ENCODE data around the gene TMEM74B.

The TMEM74B gene

GRCh38 chr20:1134355-1134754 is 50.4 kb downstream of the TMEM74B start:
- no peak for TF ChIP-seq CTCF (IDR thresholded peaks at IDR 0.05; ENCODE audit: low read depth, low read length)
- DNase-seq (ENCODE audit: extremely low read depth, low read depth) = no peak

- no peak for DNase-seq (ENCODE audit: extremely low read depth, low read depth)
- TF ChIP-seq CTCF (IDR thresholded peaks at IDR 0.05; ENCODE audit: low read depth, low read length) = no peak
Measured at GRCh38 chr20:1131354-1131753, 53.4 kb downstream of the TMEM74B start.

DNA sequence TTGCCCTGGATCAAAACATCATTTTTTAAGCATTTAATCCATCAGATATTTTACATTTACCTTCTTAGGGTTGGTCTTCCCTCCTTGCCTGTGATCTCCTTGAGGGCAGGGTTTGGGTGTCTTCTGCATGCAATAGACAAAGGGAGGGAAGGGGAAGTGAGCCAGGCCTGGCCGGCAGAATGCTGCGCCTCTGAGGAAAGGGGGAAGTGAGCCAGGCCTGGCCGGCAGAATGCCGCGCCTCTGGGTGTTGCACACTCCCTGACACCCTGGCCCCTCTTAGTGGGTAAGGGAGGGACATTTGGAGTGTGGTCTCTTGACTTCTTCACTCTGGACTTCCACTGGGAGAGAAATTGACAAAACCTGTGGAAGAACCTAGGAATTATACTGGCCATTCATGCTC is 53.9 kb downstream of the TMEM74B start:
- DNase-seq (ENCODE audit: extremely low read depth, low read depth) = no peak
- no peak for TF ChIP-seq CTCF (IDR thresholded peaks at IDR 0.05; ENCODE audit: low read depth, low read length)

Data from AG09319 (cell line).